ENCODE results near the gene PDCL2. TPM values are rescaled to one million over a fixed set of nuclear protein-coding genes. Genes with fewer than 3 reads are reported as not detected.
A peak's percentile ranks its signal among the peaks of the same experiment; 100 is the strongest.

The PDCL2 gene
- total RNA-seq, 2 donors from 2014 or later, result not detected

DNA sequence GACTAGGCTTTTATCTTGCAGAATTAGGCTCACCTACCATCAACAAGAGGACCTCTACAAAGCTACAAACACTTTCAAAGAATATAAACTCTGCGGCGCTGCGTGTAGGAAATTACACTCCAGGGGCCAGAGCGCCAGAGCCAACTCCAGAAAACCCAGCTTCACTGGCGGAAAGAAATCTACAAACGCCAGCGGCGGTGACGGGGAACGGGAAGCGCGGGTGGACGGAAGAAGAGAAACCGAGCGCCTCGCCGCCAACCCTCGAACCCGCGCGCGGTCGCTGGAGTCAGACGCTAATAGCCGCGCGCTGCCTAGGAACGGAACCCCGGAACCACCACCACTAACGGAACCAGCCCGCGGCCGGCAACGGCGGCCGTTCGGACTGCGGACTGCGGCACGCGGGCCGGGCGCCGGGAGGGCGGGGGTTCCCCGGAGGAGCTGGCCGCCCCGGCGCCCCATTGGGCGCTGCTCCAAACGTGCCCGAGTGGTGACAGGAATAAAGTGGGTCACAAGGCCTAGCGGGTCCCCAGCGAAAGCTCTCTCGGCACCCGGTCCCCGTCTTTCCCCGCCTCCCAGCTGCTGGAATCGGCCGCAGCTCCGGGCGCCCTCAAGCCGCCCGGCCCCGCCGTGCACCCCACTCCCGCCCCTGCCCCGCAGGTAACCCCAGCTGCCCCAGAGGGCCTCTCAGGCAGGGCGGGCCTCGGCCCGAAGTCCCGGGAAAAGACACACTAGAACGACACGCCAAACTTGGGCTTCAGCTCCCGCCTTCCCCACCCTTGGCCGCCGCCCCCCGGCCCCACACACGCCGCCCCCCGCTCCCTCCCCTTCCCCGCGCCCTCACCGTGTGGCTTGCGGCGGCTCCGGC, 46.2 kb downstream of the PDCL2 start:
- Histone ChIP-seq H3K27me3 (no peaks in the 10 kb centered on the region), H3K9ac (ENCODE audit: low read depth in 2 of 2, low read length in 2 of 2) (peak overlapping the region; percentile 70 to 91), H3K27ac (peak overlapping the region; percentile 99), H3K36me3 (no peaks in the 10 kb centered on the region), H3K9me3 (no peaks in the 10 kb centered on the region), H3K4me1 (no peaks in the 10 kb centered on the region), H3K4me3 (peak overlapping the region; percentile 94)
- DNase-seq, result peak; percentile 81
- TF ChIP-seq, protein P1, sequence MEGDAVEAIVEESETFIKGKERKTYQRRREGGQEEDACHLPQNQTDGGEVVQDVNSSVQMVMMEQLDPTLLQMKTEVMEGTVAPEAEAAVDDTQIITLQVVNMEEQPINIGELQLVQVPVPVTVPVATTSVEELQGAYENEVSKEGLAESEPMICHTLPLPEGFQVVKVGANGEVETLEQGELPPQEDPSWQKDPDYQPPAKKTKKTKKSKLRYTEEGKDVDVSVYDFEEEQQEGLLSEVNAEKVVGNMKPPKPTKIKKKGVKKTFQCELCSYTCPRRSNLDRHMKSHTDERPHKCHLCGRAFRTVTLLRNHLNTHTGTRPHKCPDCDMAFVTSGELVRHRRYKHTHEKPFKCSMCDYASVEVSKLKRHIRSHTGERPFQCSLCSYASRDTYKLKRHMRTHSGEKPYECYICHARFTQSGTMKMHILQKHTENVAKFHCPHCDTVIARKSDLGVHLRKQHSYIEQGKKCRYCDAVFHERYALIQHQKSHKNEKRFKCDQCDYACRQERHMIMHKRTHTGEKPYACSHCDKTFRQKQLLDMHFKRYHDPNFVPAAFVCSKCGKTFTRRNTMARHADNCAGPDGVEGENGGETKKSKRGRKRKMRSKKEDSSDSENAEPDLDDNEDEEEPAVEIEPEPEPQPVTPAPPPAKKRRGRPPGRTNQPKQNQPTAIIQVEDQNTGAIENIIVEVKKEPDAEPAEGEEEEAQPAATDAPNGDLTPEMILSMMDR (IDR thresholded peaks at IDR 0.05), result no peak
- intact Hi-C loops (cut with DNase I), result loop anchor here (10.0 kb wide), 1 partner anchor 111 kb away; no protein-coding TSS in a partner anchor

DNA sequence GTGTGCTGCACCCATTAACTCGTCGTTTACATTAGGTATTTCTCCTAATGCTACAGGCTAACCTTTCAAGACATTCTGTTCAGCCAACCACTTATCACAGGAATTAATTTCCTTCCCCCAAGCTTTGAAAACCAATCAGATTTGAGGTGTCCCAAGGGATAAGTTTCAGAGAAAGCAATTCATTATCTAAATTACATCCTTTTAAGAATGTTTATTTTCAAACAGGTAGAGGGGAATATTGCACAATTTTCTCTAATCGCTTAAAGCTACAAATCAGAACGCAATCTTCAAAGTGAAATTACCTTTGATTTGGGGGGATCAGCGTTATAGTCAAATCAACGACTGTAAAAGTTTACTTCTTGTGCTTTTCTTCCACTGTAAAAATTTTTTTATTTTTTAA, 46.9 kb downstream of the PDCL2 start:
- peak overlapping the region; percentile 99 for H3K27ac ChIP-seq
- TF ChIP-seq, protein P1 (IDR thresholded peaks at IDR 0.05), result no peak
- peak overlapping the region in 1 of 2 donors; percentile 70 for H3K9ac ChIP-seq (ENCODE audit: low read depth in 2 of 2, low read length in 2 of 2)
- no peaks in the 10 kb centered on the region for H3K36me3 ChIP-seq
- DNase-seq, result no peak
- intact Hi-C loops (cut with DNase I), result loop anchor here (10.0 kb wide), 1 partner anchor 110 kb away; no protein-coding TSS in a partner anchor
- H3K9me3 ChIP-seq, result no peaks in the 10 kb centered on the region
- H3K4me1 ChIP-seq, result no peaks in the 10 kb centered on the region
- H3K27me3 ChIP-seq, result no peaks in the 10 kb centered on the region
- H3K4me3 ChIP-seq, result peak overlapping the region; percentile 94

DNA sequence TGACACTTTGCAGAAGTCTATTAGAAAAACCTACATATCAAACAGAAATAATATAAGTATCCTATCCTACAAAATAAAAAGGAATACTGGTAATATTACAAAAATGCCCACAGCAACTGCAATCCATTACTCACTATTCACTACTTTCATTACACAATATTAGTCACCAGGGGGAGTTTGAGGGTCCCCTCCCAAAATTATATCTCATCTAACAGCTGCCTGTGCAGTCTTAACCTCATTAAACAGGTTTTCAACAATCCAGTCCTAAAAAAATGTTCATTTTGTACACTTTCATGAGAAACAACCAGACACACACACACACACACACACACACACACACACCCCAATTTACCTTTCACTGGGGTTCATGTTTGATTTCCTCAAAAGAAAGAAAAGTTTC, 48.2 kb downstream of the PDCL2 start:
- TF ChIP-seq, protein P1 (IDR thresholded peaks at IDR 0.05), result no peak
- Histone ChIP-seq H3K27me3 (no peaks in the 10 kb centered on the region), H3K4me3 (no peak overlapping the region), H3K36me3 (no peaks in the 10 kb centered on the region), H3K4me1 (no peaks in the 10 kb centered on the region), H3K9me3 (no peaks in the 10 kb centered on the region), H3K9ac (ENCODE audit: low read depth in 2 of 2, low read length in 2 of 2) (no peak overlapping the region), H3K27ac (no peak overlapping the region)
- no peak for DNase-seq
- intact Hi-C loops (cut with DNase I), result loop anchor here (10.0 kb wide), 1 partner anchor 109 kb away; no protein-coding TSS in a partner anchor

DNA sequence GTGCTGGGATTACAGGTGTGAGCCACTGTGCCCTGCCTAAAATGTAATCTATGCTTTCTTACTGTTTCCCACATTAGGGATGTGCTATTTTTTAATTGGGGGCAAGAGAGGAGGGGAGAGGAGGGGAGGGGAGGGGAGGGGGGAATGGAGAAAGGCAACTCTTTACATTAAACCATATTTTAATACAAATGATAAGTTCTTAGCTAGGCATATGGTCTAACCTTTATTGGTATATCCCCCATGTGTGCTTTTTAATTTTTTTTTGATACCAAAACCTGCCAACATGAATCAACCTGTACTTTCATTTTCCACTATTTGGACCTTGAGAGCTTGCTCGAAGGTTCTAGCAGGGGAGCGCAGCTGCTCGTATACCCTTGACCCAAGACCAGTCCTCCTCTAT, 51.8 kb downstream of the PDCL2 start:
- H3K9me3 ChIP-seq, result no peaks in the 10 kb centered on the region
- intact Hi-C loops (cut with DNase I), result loop anchor here (10.0 kb wide), 1 partner anchor 105 kb away; no protein-coding TSS in a partner anchor
- no peaks in the 10 kb centered on the region for H3K4me1 ChIP-seq
- H3K4me3 ChIP-seq, result no peak overlapping the region
- no peaks in the 10 kb centered on the region for H3K36me3 ChIP-seq
- no peaks in the 10 kb centered on the region for H3K27me3 ChIP-seq
- no peak for DNase-seq
- TF ChIP-seq, protein P1 (IDR thresholded peaks at IDR 0.05), result no peak
- no peak overlapping the region for H3K9ac ChIP-seq (ENCODE audit: low read depth in 2 of 2, low read length in 2 of 2)
- H3K27ac ChIP-seq, result no peak overlapping the region

DNA sequence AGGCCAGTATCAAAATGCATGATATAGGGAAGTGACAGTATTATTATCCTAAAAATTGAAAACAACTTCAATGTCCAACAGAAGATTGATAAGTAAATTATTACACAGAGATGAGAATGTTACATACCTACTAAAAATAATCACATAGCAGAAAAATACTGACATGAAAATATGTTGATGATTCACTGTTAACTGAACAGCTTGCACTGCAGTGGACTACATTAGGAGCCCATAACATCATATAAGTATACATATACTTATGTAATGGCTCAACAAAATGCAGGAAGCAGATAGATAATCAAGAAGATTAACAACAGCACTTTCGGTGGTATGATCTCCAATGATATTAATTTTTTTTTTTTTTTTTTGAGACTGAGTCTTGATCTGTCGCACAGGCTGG, 52.4 kb downstream of the PDCL2 start:
- Histone ChIP-seq H3K4me1 (no peaks in the 10 kb centered on the region), H3K27ac (no peak overlapping the region)
- intact Hi-C loops (cut with DNase I), result loop anchor here (10.0 kb wide), 1 partner anchor 105 kb away; no protein-coding TSS in a partner anchor

More for the DNA sequence above, 52.4 kb downstream of the PDCL2 start:
- DNase-seq, result no peak
- Histone ChIP-seq H3K9me3 (no peaks in the 10 kb centered on the region), H3K27me3 (no peaks in the 10 kb centered on the region), H3K36me3 (no peaks in the 10 kb centered on the region), H3K4me3 (no peak overlapping the region), H3K9ac (ENCODE audit: low read depth in 2 of 2, low read length in 2 of 2) (no peak overlapping the region)
- TF ChIP-seq, protein P1 (IDR thresholded peaks at IDR 0.05), result no peak

All from colonic mucosa (tissue), 4 donors.